Activated T-cell treated with anti-CD3 and anti-CD28 coated beads, Interleukin-2, amount 50 U/mL, for 24 hours (primary cell): Measurements from ENCODE around the gene STEAP3.
"Not testable (repeated sequence)": the region's sequence is repeated elsewhere in the genome, so short reads cannot be mapped to it uniquely, and the experiment has no call there.

Source experiments
- DNase-seq: peaks from one replicate; pipeline ENCODE4 v3.0.0-alpha.2; 2020
- H3K27ac Mint-ChIP-seq: 2 replicates; pipeline ENCODE4 v1.8.0; 2020; ENCODE audit warnings: mild to moderate bottlenecking, mixed read lengths
- H3K27me3 Mint-ChIP-seq: 2 replicates; pipeline ENCODE4 v1.8.0; 2020; ENCODE audit warnings: mixed read lengths
- H3K36me3 Mint-ChIP-seq: 2 replicates; pipeline ENCODE4 v1.8.0; 2020; ENCODE audit warnings: low read depth, mixed read lengths
- H3K4me1 Mint-ChIP-seq: 2 replicates; pipeline ENCODE4 v1.8.0; 2020; ENCODE audit warnings: low read depth, mixed read lengths
- H3K4me3 Mint-ChIP-seq: 2 replicates; pipeline ENCODE4 v1.8.0; 2020; ENCODE audit warnings: mild to moderate bottlenecking, moderate library complexity, mixed read lengths
- H3K9me3 Mint-ChIP-seq: 2 replicates; pipeline ENCODE4 v1.8.0; 2020; ENCODE audit warnings: mixed read lengths

STEAP3 gene

DNA sequence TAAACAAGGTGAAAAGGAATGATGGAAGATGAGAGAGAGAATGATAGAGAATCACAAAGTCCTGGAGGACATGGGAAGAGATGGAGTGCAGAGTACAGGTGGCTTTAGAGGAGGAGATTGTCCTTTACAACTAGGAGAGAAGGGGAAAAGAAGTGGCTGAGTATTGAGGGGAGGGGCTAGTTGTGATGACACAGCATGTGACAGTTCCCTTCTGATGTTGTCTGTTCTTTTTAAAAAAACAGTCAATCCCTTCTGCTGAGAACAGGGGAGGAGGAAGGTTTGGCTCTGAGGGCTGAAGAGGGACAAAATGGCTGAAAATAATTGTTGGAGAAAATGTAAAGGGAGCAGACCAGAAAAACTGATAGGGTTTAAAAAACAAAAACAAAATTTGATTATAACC is 44.0 kb downstream of the STEAP3 start:
- Mint-ChIP-seq H3K36me3 (no peaks in the 10 kb centered on the region), H3K9me3 (no peaks in the 10 kb centered on the region), H3K27me3 (peaks cover 9% of the 10 kb centered on the region), H3K4me3 (no peak overlapping the region), H3K4me1 (no peaks in the 10 kb centered on the region), H3K27ac (no peak overlapping the region)
- no peak for DNase-seq

- Mint-ChIP-seq H3K4me1 (no peaks in the 10 kb centered on the region), H3K9me3 (peaks cover 2% of the 10 kb centered on the region), H3K27ac (no peak overlapping the region), H3K27me3 (no peaks in the 10 kb centered on the region), H3K4me3 (no peak overlapping the region), H3K36me3 (no peaks in the 10 kb centered on the region)
- DNase-seq: no peak
Observed at GRCh38 chr2:119276864-119277263, 53.2 kb downstream of the STEAP3 start.

- H3K9me3 Mint-ChIP-seq, H3K4me3 Mint-ChIP-seq, H3K27ac Mint-ChIP-seq, H3K36me3 Mint-ChIP-seq, DNase-seq, H3K4me1 Mint-ChIP-seq, H3K27me3 Mint-ChIP-seq: not testable (repeated sequence)
Observed at GRCh38 chr2:119278385-119278784, 54.8 kb downstream of the STEAP3 start.

DNA sequence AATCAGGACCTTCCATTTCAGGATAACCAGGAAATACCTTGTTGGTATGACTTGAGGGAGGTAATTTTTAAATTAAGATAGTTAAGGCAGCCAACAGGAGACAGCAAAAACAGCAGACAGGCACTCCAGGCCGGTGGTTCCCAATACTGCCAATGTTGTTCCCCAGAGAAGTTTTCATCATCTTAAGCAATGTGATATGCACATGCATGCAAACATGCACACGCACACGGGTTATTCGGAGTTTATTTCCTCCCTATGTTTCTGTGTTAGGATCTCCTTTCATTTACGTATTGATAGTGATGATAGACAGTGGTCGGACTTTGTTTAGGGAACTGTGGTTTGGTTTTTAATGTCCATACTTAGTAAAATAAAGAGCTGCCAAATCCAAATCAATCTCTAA is 55.3 kb downstream of the STEAP3 start:
- Mint-ChIP-seq H3K9me3 (peaks cover 2% of the 10 kb centered on the region), H3K27ac (no peak overlapping the region), H3K4me1 (no peaks in the 10 kb centered on the region), H3K36me3 (no peaks in the 10 kb centered on the region), H3K4me3 (no peak overlapping the region), H3K27me3 (no peaks in the 10 kb centered on the region)
- no peak for DNase-seq

GRCh38 chr2:119279666-119280065 is 56.0 kb downstream of the STEAP3 start:
- Mint-ChIP-seq H3K9me3 (no peaks in the 10 kb centered on the region), H3K27me3 (no peaks in the 10 kb centered on the region), H3K27ac (no peak overlapping the region), H3K4me3 (no peak overlapping the region), H3K36me3 (no peaks in the 10 kb centered on the region), H3K4me1 (no peaks in the 10 kb centered on the region)
- DNase-seq: no peak

DNA sequence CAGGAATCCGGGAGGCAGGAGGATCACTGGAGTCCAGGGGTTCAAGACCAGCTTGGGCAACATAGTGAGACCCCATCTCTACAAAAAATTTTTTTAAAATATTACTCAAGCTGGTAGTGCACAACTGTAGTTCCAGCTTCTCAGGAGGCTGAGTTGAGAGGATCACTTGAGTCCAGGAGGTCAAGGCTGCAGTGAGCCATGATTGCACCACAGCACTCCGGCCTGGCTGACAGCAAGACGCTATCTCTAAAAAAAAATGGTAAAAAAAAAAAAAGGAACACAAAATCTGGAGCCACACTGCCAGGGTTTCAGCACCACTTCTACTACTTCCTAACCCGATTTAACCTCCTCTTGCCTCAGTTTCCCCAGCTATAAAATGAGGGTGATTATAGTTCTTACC is 57.0 kb downstream of the STEAP3 start:
- Mint-ChIP-seq H3K36me3 (no peaks in the 10 kb centered on the region), H3K27ac (no peak overlapping the region)

DNA sequence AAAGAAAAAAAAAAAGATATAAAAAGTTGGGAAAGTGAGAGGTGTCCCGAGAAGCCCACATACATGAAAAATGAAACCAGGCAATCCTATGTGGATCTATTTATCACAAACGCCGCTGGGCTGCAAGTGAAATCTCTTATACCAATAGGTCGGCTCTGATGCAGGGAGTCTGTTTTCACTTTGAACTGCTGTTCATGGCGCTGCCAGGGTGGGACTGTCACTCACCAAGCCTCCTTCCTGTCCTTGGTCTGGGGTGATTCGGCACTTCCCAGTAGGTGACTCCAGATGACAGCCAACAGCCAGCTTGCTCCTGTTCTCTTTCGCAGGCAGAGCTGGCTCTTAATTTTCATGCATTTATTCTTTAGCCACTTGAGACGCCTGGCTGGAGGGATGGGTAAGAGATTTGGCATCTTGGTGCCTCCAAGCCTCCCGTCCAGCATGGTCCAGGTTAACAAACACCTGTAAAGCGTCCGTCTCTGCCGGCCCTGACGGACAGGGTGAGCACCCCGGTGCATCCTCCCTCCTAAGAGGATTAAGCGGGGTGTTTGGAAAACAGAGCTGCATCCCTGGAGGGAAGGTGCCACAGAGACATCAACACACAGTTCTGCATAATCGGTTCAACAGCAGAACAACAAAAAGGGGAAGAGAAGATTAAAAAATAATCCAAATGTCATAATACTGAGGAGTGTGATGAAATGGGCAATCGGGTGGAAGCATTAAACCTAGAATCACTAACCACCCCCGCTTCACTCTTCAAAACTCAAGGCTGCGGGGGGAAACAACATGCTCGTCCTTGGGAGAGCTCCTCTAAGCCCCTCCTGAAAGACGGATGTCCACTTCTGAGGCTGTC is 58.7 kb downstream of the STEAP3 start:
- H3K4me1 Mint-ChIP-seq: no peaks in the 10 kb centered on the region
- peaks cover 8% of the 10 kb centered on the region for H3K36me3 Mint-ChIP-seq
- H3K27ac Mint-ChIP-seq: no peak overlapping the region
- H3K4me3 Mint-ChIP-seq: no peak overlapping the region
- no peaks in the 10 kb centered on the region for H3K9me3 Mint-ChIP-seq
- no peaks in the 10 kb centered on the region for H3K27me3 Mint-ChIP-seq
- no peak for DNase-seq

More for the DNA sequence above, 57.0 kb downstream of the STEAP3 start:
- Mint-ChIP-seq H3K4me1 (no peaks in the 10 kb centered on the region), H3K27me3 (no peaks in the 10 kb centered on the region), H3K4me3 (no peak overlapping the region), H3K9me3 (no peaks in the 10 kb centered on the region)
- DNase-seq: no peak

- Mint-ChIP-seq H3K27ac (no peak overlapping the region), H3K9me3 (no peaks in the 10 kb centered on the region), H3K4me3 (no peak overlapping the region), H3K27me3 (no peaks in the 10 kb centered on the region), H3K4me1 (no peaks in the 10 kb centered on the region), H3K36me3 (peaks cover 8% of the 10 kb centered on the region)
- DNase-seq: no peak
Observed at GRCh38 chr2:119282996-119283511, 59.4 kb downstream of the STEAP3 start.

GRCh38 chr2:119283873-119284331 is 60.3 kb downstream of the STEAP3 start:
- Mint-ChIP-seq H3K27me3 (no peaks in the 10 kb centered on the region), H3K36me3 (peaks cover 8% of the 10 kb centered on the region), H3K4me3 (no peak overlapping the region), H3K27ac (no peak overlapping the region), H3K4me1 (no peaks in the 10 kb centered on the region), H3K9me3 (no peaks in the 10 kb centered on the region)
- no peak for DNase-seq

GRCh38 chr2:119286661-119287060 is 63.0 kb downstream of the STEAP3 start:
- no peak overlapping the region for H3K27ac Mint-ChIP-seq
- no peaks in the 10 kb centered on the region for H3K9me3 Mint-ChIP-seq
- H3K4me1 Mint-ChIP-seq: peaks cover 3% of the 10 kb centered on the region
- H3K27me3 Mint-ChIP-seq: no peaks in the 10 kb centered on the region
- H3K36me3 Mint-ChIP-seq: peaks cover 8% of the 10 kb centered on the region
- DNase-seq: no peak
- no peak overlapping the region for H3K4me3 Mint-ChIP-seq

DNA sequence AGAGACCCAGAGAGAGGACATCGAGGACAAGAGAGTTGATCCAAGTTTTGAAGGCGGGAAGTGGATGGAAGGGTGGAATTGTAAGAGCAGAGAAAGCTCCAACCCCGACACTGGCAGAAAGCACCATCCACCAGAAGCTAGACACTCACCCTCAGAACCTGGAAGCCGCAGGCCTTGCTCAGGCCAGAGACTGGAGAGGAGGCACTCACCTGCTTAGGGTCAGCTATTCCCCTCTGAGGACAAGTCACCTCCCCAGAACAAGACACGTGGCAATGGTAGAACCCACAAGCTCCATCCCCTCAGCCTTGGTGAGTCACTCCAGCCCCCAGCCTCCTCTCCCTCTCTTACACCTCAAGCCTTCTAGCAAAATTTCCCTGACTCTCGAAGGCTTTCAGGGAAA is 64.9 kb downstream of the STEAP3 start:
- H3K27me3 Mint-ChIP-seq: no peaks in the 10 kb centered on the region
- H3K27ac Mint-ChIP-seq: no peak overlapping the region
- no peak overlapping the region for H3K4me3 Mint-ChIP-seq
- no peak for DNase-seq
- peaks cover 5% of the 10 kb centered on the region for H3K4me1 Mint-ChIP-seq
- peaks cover 8% of the 10 kb centered on the region for H3K36me3 Mint-ChIP-seq
- H3K9me3 Mint-ChIP-seq: no peaks in the 10 kb centered on the region

GRCh38 chr2:119289093-119289492 is 65.5 kb downstream of the STEAP3 start:
- H3K27me3 Mint-ChIP-seq: no peaks in the 10 kb centered on the region
- H3K9me3 Mint-ChIP-seq: no peaks in the 10 kb centered on the region
- no peak for DNase-seq
- H3K27ac Mint-ChIP-seq: no peak overlapping the region
- peaks cover 5% of the 10 kb centered on the region for H3K4me1 Mint-ChIP-seq
- H3K4me3 Mint-ChIP-seq: no peak overlapping the region
- H3K36me3 Mint-ChIP-seq: peaks cover 8% of the 10 kb centered on the region

DNA sequence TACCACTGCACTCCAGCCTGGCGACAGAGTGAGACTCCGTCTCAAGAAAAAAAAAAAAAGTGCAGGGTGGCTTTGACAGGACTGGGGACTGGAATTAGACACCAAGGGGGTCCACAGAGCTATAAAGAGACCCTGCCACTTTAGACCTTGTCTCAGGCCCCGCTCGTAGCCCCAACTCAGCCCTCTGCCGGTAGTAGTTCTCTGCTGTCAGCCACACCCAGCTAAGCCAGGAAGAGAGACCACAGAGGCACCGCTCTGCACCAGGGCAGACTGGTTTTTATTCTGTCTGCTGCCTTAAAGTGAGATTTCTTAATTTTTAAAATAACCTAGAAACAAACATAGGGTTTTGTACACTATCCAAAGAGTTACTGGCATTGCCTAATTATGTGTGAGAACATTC is 66.0 kb downstream of the STEAP3 start:
- Mint-ChIP-seq H3K36me3 (peaks cover 8% of the 10 kb centered on the region), H3K4me1 (peaks cover 5% of the 10 kb centered on the region), H3K27ac (no peak overlapping the region), H3K4me3 (no peak overlapping the region), H3K27me3 (no peaks in the 10 kb centered on the region), H3K9me3 (no peaks in the 10 kb centered on the region)
- no peak for DNase-seq

DNA sequence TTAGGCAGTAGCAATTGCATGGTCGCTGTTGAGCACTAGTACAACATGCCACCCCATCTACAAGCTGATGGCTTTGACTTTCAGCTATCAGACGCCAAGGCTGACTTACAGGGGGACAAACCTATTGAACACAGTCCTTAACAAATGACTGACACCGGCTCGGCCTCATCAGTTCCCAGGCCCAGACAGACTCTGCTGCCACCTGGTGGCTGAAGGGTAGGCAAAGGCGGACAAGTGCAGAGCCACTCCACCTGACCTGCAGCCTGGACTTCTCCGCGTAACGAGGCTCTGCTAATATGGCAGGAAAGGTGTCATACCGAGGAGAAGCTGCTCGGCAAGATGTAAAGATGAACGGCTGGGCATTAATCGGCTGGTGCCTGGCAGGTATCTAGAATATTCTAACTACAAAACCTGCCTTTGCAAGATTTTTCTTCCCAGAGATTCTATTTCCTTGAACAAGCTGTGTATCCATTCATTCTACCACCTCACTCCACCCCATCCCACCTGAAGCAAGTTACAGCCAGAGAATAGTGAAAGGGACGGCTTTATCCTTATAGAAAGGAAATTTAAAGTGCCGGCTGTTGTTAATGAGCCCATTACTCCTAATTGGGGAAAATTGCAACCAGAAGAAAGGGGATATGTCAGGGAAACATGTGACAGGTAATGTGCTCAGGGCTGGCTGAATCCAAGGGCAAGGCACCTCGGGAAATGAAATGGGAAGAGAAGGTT is 67.4 kb downstream of the STEAP3 start:
- Mint-ChIP-seq H3K9me3 (no peaks in the 10 kb centered on the region), H3K36me3 (peaks cover 7% of the 10 kb centered on the region), H3K4me1 (peaks cover 5% of the 10 kb centered on the region), H3K27ac (no peak overlapping the region), H3K27me3 (no peaks in the 10 kb centered on the region), H3K4me3 (no peak overlapping the region)
- DNase-seq: peak; percentile 72

DNA sequence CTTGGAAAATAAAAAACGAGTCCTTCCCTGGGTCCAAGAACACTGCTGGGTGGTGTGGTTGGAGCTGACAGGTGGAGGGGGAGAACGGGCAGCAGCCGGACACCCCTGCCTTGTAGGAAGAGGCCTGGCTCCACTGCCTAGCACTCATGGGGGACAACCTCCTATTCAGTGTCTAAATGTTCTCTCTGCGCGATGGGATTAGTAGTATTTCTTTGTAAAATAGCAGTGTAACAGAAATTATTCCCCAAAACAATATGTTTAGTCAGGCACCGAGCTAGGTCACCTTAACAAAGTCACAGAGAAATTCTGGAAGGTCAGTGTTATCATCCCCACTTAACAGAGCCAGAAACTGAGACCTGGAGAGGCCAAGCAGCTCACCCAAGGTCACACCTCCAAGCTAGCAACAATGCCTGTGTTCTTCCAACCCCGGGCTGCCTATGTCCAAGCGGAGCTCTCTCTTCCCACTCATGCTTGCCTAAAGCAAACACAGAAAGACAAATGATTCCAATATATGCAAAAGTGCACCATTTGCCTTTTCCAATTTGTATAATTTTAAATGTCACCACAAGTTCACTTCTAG is 68.0 kb downstream of the STEAP3 start:
- H3K9me3 Mint-ChIP-seq: no peaks in the 10 kb centered on the region
- H3K4me3 Mint-ChIP-seq: no peak overlapping the region
- no peaks in the 10 kb centered on the region for H3K27me3 Mint-ChIP-seq
- no peak overlapping the region for H3K27ac Mint-ChIP-seq
- peaks cover 5% of the 10 kb centered on the region for H3K4me1 Mint-ChIP-seq
- peaks cover under 1% of the 10 kb centered on the region for H3K36me3 Mint-ChIP-seq
- DNase-seq: no peak
